IPS-15b (cell line): ENCODE data around the gene ZFYVE21.
"Not testable (repeated sequence)": the region's sequence is repeated elsewhere in the genome, so short reads cannot be mapped to it uniquely, and the experiment has no call there.

Source experiments
- H3K27me3 ChIP-seq: one replicate; pipeline ENCODE4 v1.6.1; 2013; ENCODE audit warnings: low read length; ENCODE audit not compliant: control insufficient read depth, insufficient read depth
- H3K36me3 ChIP-seq: one replicate; pipeline ENCODE4 v1.6.1; 2013; ENCODE audit warnings: low read length; ENCODE audit not compliant: control insufficient read depth, insufficient read depth
- H3K4me1 ChIP-seq: one replicate; pipeline ENCODE4 v1.6.1; 2013; ENCODE audit warnings: mild to moderate bottlenecking, low read length; ENCODE audit not compliant: control insufficient read depth, insufficient read depth
- H3K4me3 ChIP-seq: one replicate; pipeline ENCODE4 v1.5.1; 2013; ENCODE audit warnings: low read depth, low read length
- H3K9ac ChIP-seq: one replicate; pipeline ENCODE4 v1.6.1; 2013; ENCODE audit warnings: low read depth, mild to moderate bottlenecking, low read length
- H3K9me3 ChIP-seq: one replicate; pipeline ENCODE4 v1.6.1; 2013; ENCODE audit warnings: mild to moderate bottlenecking, low read length; ENCODE audit not compliant: control insufficient read depth, insufficient read depth

The ZFYVE21 gene

GRCh38 chr14:103772078-103772712, 56.6 kb downstream of the ZFYVE21 start:
- no peaks in the 10 kb centered on the region for H3K27me3 ChIP-seq
- no peaks in the 10 kb centered on the region for H3K36me3 ChIP-seq
- H3K4me3 ChIP-seq: no peak overlapping the region
- no peak overlapping the region for H3K9ac ChIP-seq
- no peaks in the 10 kb centered on the region for H3K9me3 ChIP-seq
- H3K4me1 ChIP-seq: no peaks in the 10 kb centered on the region

- Histone ChIP-seq H3K4me3 (no peak overlapping the region), H3K36me3 (no peaks in the 10 kb centered on the region), H3K9ac (no peak overlapping the region), H3K9me3 (no peaks in the 10 kb centered on the region), H3K4me1 (no peaks in the 10 kb centered on the region), H3K27me3 (no peaks in the 10 kb centered on the region)
These were observed 57.9 kb downstream of the ZFYVE21 start for GRCh38 chr14:103773521-103773920.

- Histone ChIP-seq H3K36me3 (no peaks in the 10 kb centered on the region), H3K27me3 (no peaks in the 10 kb centered on the region), H3K9ac (no peak overlapping the region), H3K4me1 (no peaks in the 10 kb centered on the region), H3K9me3 (no peaks in the 10 kb centered on the region), H3K4me3 (no peak overlapping the region)
These were observed 59.9 kb downstream of the ZFYVE21 start for GRCh38 chr14:103775506-103775905.

GRCh38 chr14:103776319-103776718, 60.7 kb downstream of the ZFYVE21 start:
- not testable (repeated sequence) for H3K27me3 ChIP-seq, H3K4me3 ChIP-seq, H3K4me1 ChIP-seq, H3K9me3 ChIP-seq, H3K9ac ChIP-seq, H3K36me3 ChIP-seq

- no peak overlapping the region for H3K4me3 ChIP-seq
- H3K9ac ChIP-seq: no peak overlapping the region
- no peaks in the 10 kb centered on the region for H3K4me1 ChIP-seq
- H3K36me3 ChIP-seq: no peaks in the 10 kb centered on the region
- no peaks in the 10 kb centered on the region for H3K27me3 ChIP-seq
- no peaks in the 10 kb centered on the region for H3K9me3 ChIP-seq
These were observed 66.8 kb downstream of the ZFYVE21 start for GRCh38 chr14:103782376-103782775.
